GM12864 (cell line): ENCODE results near the gene ZSCAN1.

Experiments used
- DNase-seq: peaks from one replicate; pipeline ENCODE4 v3.0.0-alpha.2; 2011; ENCODE audit warnings: low read depth
- H3K4me3 ChIP-seq: 2 replicates; pipeline ENCODE4 v1.5.1; 2011; ENCODE audit warnings: mild to moderate bottlenecking, low read depth, low read length, control low read depth
- TF ChIP-seq, protein P1 (sequence below): IDR thresholded peaks from 2 replicates; pipeline ENCODE4 v1.5.1; 2011; ENCODE audit warnings: low read depth, mild to moderate bottlenecking, moderate library complexity, low read length, control low read depth, inconsistent platforms; ENCODE audit errors: missing control alignments

ZSCAN1 gene

DNA sequence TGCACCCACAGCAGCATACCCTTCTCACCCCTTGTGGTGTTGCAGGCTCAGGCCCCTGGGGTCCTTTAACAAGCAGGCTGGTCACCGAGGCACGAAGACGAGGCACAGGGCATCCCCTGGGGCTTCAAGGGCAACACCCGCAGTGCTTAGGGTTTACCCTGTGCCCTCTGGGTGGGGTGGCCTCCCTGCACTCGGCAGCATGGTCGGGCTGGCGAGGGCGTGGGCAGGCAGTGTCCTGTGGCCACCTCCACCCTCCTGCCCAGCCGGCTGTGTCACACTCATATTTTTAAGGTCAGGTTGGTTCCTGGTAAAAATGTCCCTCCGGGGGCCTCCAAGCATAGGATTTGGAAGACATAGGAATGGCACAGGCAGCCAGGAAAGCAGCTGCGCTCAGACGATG lies 13.8 kb downstream of the ZSCAN1 start:
- TF ChIP-seq, protein P1, sequence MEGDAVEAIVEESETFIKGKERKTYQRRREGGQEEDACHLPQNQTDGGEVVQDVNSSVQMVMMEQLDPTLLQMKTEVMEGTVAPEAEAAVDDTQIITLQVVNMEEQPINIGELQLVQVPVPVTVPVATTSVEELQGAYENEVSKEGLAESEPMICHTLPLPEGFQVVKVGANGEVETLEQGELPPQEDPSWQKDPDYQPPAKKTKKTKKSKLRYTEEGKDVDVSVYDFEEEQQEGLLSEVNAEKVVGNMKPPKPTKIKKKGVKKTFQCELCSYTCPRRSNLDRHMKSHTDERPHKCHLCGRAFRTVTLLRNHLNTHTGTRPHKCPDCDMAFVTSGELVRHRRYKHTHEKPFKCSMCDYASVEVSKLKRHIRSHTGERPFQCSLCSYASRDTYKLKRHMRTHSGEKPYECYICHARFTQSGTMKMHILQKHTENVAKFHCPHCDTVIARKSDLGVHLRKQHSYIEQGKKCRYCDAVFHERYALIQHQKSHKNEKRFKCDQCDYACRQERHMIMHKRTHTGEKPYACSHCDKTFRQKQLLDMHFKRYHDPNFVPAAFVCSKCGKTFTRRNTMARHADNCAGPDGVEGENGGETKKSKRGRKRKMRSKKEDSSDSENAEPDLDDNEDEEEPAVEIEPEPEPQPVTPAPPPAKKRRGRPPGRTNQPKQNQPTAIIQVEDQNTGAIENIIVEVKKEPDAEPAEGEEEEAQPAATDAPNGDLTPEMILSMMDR: no peak
- DNase-seq: no peak
- no peak overlapping the region for H3K4me3 ChIP-seq

DNA sequence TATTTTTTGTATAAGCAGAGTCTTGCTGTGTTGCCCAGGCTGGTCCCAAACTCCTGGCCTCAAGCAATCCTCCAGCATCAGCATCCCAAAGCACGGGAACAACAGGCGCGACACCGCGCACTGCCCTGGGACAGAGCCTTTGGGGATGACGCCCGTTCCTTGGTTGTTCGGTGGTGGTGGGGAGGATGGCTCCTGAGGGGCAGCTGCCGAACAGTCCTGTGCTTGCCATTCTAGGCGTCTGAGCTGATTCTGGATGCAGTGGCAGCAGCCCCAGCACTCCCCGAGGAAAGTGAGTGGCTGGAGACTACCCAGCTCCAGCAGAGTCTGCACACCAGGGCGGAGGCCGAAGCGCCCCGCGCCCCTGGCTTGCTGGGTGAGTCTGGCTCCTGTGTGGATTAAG lies 18.4 kb downstream of the ZSCAN1 start:
- TF ChIP-seq, protein P1: no peak
- H3K4me3 ChIP-seq: no peak overlapping the region
- no peak for DNase-seq

DNA sequence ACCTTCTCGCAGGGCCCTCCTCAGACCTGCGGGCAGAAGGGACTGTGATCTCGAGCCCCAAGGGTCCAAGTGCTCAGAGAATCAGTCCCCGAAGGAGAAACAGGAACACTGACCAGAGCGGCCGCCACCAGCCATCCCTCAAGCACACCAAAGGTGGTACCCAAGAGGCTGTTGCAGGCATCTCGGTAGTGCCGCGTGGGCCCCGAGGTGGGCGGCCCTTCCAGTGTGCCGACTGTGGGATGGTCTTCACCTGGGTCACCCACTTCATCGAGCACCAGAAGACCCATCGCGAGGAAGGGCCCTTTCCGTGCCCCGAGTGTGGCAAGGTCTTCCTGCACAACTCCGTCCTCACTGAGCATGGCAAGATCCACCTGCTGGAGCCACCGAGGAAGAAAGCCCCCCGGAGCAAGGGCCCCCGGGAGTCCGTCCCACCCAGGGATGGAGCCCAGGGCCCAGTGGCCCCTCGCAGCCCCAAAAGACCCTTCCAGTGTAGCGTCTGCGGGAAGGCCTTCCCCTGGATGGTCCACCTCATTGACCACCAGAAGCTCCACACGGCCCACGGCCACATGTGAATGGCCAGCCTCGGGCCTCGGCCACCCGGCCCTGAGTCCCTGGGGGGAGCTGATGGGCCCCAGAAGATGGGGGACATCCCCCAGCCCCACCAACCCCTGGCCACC lies 19.8 kb downstream of the ZSCAN1 start:
- no peak overlapping the region for H3K4me3 ChIP-seq
- no peak for DNase-seq
- TF ChIP-seq, protein P1: no peak

DNA sequence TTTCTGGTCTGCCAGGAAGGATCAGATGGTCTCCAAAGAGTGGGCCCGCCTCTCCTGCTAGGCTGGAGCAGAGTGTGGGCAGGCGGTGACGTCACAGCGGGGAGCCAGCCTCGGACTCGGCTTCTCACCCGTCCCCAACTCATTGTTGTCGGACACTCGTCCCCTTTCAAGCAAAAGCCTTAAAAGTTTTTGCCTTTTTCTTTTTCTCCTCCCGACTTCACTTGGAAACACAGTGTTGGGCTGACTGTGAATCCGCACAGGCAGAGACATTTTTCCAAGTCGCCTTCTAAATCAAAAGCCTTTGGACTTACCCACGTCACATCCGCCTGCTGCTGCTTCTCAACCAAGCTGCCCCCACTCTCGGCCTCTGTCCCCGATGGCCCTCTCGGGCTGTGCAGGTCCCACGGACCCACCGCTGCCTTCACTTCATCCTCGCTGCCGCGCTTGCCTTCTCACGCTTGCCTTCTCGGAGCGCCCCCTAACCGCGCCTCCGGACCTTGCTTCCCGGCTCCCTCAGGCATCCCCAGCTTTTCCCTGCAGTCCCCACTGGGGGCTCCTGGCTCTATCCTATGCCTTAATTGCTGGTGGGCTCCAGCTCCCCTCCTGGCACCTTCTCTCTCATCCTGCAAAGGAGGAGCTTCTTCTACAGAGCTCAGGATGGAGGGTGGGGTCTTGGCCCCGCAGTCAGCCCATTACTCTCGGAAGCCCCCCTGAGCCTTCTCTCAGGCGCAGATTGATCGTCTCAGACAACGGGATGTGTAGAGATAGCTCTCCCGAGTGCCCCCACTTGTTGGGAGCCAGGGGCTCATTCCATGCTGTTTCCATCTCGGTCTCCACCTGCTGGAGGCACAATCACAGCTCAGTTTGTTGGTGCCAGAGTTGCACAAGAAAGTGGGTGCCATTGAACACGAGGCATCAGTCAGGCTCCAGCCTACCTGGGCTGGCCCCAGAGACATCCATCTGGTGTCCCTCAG lies 21.4 kb downstream of the ZSCAN1 start:
- TF ChIP-seq, protein P1: no peak
- H3K4me3 ChIP-seq: no peak overlapping the region
- no peak for DNase-seq

DNA sequence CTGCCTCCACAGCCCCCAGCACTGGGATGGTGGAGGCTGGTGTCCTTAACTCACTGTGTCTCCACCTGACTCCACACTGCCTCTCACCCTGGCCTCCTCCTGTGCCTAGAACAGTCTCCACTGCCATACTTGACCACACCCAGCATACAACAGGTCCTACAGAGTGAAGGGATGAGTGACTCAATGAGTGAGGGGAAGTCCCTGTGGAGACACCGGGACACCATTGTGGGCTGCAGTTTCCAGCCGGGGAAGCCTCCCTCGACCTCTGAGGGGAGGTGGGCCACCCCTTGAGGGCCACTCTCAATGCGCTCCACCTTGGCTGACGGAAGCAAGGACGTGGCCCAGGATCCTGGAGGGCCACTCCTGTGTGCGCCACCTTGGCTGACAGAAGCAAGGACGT lies 22.4 kb downstream of the ZSCAN1 start:
- no peak for DNase-seq
- TF ChIP-seq, protein P1: no peak
- no peak overlapping the region for H3K4me3 ChIP-seq

DNA sequence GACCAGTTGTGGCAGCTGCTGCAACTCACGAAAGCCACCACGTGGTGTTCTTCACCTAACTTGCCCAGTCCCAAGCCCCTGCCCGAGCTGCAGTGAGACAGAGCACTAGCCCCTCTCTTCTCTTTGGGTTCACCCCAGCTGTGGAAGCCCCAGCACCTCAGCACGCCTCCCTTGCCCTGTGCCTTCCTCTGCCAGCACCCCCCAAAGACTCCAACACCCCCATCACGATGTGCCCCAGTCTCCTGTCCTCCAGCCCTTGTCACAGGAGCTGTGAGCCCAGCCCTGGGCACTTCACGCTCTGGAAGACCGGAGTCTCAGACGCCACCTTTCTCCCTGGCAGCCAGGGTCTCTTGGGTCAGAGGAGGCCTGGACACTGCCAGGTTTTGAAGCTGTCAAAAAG lies 23.0 kb downstream of the ZSCAN1 start:
- H3K4me3 ChIP-seq: no peak overlapping the region
- no peak for DNase-seq
- TF ChIP-seq, protein P1: no peak
